DOHH2 (cell line): Measurements from ENCODE around the gene FILIP1L.

Source experiments
- CTCF ChIP-seq: fragments of 200-600 bp; sonication (generic); IDR thresholded peaks from one replicate; pipeline ENCODE4 v1.5.1; 2014; ENCODE audit warnings: antibody characterized with exemption, mild to moderate bottlenecking, low read depth, low read length; ENCODE audit not compliant: poor library complexity, severe bottlenecking
- EZH2phosphoT487 ChIP-seq: fragments of 200-600 bp; sonication (generic); IDR thresholded peaks from 2 replicates; pipeline ENCODE4 v1.6.1; 2017; ENCODE audit warnings: borderline replicate concordance, mild to moderate bottlenecking, antibody characterized with exemption, low read length, moderate library complexity, mixed read lengths

- no peak for TF ChIP-seq CTCF
- no peak for TF ChIP-seq EZH2phosphoT487
Measured at GRCh38 chr3:100075196-100075595, 39.1 kb downstream of the FILIP1L start.
